ELR (cell line): ENCODE measurements around the gene EVC2.
A peak's percentile ranks its signal among the peaks of the same experiment; 100 is the strongest.

Source experiments
- DNase-seq: peaks from one replicate; pipeline ENCODE4 v3.0.0-alpha.2; 2015; ENCODE audit warnings: low read depth

Gene EVC2

DNA sequence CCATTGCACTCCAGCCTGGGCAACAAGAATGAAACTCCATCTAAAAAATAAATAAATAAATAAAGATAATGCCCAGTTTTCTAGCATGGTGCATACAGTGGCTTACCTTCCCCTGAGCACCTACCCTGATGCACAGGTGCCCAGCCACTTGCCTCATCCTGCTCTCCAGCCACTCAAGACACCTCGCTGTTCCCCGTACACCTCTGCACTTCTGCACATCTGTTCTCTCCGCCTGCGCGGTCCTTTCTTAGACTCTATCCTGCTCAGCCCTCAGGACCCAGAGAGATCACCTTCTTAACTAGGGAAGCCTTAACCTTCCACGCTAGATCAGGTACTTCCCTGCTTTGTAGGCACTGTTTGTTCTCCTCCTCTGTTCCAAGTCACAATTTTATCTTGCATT is 5.5 kb upstream of the EVC2 start:
- no peak for DNase-seq

DNA sequence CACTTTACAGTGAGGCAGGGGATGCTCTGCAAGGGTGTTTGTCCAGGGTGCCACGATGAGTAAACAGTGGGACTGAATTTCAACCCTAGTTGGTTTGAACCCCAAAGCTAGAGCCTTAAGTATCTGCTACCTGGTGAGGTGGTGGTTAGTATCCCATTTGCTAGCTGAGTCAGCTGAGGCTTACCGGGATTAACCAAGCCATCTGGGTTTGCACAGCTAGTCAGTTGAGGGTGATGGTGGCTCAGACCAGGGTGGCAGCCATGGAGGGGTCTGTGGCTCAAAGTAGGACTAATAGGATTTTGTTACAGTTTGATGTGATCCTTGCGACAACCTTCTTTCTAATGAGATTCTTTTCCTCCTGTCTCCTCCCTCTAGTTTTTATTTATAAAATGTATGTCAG is 4.6 kb upstream of the EVC2 start:
- no peak for DNase-seq

DNA sequence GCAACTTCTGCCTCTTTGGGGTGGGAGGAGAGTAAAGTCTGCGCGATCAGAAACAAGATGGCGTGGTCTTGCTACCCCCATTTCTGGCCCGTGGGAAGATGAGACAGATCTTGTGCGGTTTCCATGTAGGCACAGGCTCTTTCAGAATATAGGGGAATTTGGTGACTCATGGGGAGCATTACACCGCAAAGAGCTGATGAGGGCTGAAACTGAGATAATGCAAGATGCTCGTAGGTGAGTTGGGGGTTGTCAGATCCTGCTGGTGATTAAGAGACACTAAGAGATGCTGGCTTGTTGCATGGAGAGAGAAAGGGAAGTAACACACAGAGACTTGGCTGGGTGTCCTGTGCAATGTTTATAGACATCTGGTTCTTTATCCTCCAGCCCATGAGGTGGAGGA is 4.2 kb upstream of the EVC2 start:
- peak; percentile 96 for DNase-seq

DNA sequence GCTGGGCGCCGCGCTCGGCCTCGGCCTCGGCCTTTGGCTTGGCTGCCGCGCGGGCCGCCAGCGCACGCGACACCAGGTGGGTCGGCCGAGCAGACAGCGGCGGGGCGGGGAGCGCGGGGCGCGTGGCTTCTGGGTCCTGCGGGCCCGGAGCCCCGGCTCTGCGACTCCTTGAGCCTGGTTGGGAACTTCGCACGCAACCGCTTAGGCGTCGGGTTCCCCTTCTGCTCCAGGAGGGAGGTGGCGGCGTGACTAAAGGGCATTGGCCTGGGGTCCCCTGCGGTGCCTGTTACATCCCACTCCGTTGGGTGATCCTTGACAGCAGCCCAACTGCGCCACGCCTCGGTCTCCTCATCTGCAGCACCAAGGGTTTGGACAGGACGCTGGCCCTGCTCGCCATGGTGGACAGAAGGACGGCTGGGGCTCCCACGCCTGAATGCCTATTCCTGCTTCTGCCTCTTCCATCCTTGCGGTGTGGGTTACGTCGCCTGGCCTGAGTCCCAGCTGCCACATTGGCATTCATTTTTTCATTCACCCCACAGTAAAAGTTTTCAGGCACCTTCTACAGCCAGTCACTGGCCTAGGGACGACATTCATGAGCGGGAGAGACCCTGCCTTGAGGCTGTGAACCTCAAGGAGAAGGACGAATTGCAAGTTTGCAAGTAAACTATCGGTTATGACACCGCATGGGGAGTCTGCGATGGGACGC is 3.3 kb upstream of the EVC2 start:
- DNase-seq = peak; percentile 69

DNA sequence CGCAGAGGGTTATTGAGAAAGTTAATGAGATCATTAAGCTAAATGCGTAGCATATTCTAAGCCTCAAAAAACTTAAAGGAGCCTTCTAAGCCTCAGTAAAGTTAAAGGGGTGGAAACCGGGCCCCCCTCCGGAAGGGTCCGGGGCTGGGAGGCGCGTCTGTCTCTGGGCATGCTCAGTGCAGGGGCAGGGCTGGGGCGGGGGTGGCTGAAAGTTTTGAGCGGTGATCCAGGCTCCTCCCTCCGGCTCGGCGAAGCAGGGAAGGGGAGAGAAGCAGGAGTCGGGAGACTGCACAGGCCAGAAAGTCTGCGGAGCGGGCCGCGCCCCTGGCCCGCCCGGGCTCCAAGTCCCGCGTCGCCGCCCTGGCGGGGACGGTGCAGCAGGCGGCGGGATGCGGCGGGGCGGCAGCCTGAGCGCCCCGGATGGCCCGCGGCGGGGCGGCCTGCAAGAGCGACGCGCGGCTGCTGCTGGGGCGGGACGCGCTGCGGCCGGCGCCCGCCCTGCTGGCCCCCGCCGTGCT is 2.7 kb upstream of the EVC2 start, which contains the start of gene EVC:
Gene EVC (plus strand): TSS at position 241 of the 518 bp plus-strand sequence. CDS start 180 bp downstream, at position 421.
- peak; percentile 84 for DNase-seq

DNA sequence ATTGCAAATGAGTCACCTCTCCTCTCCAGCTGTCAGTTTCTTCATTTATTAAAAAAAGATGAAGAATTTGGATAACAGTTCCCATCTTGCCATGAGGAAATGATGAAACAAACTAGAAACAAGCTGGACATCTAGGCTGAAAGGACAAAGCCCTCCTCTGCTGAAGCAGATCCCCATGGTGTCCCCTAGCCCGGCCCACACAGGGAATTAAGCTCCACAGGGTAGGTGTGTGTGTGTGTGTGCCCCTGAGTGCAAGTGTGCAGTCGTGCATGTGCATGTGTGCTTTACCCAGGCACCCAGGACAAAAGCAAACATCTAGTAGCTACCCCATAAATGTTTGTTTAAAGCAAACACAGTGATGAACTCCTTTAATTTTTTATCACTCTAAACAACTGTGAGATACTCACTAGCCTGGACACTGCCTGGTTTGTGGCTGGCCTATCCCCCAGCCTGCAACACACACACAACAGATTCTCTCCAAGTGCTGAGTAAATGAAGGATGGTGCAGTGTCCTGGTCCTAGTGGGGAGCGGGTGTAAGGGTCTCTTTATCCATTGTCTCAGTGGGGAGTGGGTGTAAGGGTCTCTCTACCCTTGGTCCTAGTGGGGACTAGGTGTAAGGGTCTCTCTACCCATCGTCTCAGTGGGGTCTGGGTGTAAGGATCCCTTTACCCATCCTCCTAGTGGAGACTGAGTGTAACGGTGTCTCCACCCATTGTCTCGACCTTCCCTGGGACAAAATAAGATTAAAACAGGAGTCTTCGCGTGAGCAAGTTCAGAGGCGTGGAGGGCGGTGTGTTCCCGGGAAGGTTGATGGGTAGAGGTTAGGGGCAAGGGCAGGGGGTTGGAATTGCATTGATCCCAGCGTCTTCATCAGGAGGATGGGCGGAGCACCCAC is 2.0 kb upstream of the EVC2 start:
- DNase-seq = peak; percentile 69

DNA sequence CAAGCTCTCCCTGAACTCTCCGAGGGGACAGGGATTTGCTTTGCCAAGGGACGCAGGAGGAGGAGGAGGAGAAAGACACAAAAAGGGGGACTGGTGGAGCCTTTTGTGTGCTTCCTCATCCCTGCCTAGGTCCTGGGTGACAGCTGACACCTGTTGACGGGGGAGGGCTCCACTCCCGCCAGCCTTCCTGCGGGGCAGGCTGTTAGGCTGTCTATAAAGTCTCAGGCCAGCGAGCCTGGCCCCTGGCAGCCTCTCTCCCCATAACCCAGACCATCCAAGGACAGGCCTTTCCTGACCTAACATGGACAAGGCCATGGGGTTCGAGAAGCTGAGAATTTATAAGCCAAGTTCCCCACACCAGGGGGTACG is 832 bp upstream of the EVC2 start:
- no peak for DNase-seq

DNA sequence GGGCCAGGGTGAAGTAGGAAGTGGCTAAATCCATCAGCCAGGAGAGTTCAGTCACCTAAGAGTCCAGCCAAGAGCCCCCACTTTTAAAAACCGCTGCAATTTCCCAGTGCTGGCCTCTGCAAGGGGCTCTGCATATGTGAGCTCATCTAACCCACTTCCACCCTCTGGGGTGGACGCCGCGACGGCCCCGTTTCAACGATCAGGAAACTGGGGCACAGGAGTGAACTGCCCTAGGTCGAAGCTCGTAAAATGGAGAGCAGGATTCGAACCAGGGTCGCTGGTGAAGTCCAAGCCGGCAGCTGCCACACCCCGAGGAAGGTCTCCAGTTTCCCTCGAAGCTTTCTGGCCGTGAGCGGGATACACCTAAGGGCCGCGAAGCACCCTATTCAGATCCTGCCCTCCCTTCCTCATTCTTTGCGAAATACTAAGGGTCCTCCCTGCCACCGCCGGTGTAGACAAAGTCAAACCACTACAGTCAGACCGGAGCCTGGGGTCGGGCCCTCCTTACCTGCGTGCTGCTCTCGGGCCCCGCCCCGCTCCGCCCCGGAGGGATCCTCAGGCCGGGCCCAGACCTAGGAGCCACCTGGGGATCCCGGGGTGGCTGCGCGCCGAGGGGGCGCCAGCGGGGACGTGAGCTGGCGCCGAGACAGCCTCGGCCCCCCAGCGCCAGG is 446 bp downstream of the EVC2 start:
- DNase-seq = peak; percentile 31

DNA sequence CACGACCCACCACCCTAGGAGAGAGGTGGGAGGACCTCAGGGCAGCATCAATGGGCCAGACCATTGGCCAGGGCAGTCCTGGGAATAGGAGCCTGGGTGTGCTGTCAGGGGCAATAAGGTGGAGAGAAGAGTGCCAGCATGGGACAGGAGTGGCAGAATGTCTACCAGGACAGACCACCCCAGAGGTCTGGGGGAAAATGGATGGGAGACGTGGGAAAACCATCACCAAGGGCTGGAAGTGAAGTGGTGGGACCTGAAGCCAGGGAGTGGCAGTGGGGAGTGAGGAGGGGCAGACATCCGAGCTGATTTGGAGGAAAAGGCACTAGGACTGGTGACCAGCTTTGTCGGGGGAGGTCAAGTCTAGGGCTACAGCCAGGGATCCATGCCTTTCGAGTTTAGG is 993 bp downstream of the EVC2 start:
- no peak for DNase-seq

DNA sequence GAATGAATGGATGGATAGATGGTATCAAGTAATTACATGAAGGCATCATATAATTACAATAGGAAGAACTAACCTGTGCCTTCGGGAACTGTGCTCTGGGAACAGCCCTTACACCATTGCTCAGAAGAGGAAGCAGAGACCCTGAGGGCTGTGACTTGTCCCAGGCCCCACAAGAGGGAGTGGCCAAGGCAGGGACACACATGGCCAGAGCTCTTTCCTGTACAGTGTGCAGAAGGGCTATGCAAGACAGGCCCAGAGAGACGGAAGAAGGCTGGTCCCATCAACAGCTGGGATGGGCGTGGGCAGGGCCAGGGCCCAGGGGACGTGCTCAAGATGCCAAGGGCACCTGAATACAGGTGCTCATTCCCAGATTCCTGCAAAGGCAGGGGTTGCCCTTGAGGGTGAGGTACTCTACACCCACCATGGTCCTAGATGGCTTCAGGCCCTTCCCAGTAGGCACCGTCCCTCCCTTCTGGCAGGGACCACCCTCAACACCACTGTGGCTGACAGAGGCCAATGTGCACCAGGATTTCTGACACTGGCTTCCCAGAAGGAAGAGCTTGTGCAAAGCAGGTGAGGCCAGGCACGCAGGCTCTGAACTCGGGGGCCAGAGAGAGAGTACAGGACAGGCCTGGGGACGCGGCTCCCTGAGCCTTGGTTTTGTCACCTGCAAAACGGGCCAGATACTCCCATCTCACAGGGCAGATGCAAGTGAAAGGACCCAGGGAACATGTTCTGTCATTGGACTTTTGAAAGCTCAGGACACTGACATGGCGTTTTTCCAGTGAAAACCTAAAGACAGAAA is 1.7 kb downstream of the EVC2 start:
- DNase-seq = no peak

DNA sequence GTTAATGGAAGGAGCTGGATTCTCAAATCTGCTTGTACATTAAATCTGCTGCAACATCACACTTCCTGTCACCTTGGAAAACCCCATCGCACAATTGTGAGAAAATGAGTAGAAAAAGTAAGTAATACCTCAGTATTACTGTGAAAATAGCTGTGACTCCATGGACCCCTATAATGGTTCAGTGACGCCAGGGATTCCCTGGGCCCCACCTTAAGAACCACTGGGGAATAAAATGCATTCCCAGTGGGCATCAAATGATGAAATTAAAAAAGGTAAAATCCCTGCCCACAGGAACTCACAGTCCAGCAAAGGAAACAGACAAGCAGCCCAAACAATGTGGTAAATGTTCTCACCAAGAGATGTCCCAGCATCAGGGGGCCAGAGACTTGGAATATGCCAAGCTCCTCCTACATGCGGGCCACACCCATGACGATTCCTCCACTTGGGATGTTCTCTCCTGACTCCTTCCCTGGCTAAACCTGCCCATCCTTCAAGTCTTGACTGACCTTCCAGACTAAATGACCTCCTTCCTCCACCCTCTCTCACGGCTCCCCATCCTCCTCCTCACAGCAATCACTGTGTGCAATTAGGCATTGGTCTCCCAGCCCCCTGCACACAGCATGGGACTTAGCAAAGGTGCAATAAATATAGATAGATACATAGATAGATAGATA is 2.6 kb downstream of the EVC2 start:
- no peak for DNase-seq

DNA sequence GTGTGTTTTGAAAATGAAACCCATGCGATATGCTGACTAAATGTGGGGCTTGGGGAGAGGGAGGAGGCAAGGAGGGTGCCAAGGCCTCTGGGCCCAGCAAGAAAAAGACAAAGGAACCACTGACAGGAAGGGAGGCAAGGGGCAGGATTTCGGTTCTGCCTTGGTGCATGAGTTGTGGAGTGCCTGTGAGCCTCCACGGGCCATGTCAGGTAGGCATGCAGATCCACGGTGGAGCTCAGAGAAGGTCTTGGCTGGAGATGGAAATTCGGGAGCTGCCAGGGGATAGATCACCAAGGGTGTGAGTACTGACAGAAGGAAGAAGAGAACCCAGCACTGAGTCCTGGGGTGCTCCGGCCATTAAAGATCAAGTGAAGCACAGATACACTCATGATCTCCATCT is 4.1 kb downstream of the EVC2 start:
- DNase-seq = no peak

DNA sequence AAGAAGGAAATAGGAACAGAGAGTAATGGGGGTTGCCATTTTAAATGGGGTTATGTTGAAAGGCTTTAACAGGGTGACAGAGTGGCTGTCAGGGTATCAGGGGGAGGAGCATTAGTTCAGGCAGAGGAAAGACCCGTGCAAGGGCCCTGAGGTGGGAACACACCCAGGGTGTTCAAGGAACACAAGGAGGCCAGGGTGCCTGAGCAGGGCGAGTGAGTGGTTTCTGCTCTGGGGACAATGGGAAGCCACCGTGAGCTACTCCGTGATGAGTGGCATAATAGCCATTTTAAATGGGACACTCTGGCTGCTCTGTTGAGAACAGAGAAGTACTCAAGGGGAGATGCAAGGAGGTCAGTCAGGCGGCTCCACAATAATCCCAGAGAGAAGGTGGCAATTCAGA is 4.5 kb downstream of the EVC2 start:
- no peak for DNase-seq

DNA sequence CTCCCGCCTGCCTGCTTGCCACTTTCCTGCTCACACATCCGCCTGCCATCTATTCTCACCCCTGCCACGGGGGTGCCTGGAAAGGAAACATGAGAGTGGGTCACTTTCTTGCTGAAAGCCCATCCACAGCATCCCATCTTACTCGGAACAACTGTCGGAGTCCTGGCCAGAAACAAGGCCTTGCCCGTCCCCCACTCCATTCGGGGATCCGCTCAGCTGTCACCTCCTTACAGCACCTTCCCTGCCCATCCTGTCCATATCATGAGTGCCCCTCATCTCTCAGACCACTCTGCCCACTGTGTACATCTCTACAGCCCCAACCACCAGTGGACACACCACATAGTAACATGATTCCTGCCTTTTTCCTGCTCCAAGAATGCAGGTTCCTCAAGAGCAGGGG is 6.4 kb downstream of the EVC2 start:
- no peak for DNase-seq

DNA sequence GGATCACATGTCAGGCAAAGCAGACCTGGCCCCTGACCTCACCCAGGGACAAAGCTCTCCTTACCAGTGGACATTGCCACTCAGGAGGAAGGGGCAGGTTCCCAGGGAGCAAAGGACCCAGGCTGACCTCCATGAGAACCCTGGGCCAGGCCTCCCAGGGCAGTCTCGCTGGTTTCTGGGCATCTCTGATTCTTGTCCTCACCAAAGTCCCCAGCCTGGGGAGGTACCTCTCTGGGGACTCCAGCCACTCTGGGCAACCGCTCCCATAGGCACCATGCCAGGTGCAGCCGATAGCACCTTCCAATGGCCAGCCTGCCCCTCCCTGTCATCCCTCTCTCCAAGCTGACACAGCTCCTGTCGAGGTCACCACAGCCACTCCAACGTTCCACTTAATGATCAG is 7.9 kb downstream of the EVC2 start:
- DNase-seq = no peak

DNA sequence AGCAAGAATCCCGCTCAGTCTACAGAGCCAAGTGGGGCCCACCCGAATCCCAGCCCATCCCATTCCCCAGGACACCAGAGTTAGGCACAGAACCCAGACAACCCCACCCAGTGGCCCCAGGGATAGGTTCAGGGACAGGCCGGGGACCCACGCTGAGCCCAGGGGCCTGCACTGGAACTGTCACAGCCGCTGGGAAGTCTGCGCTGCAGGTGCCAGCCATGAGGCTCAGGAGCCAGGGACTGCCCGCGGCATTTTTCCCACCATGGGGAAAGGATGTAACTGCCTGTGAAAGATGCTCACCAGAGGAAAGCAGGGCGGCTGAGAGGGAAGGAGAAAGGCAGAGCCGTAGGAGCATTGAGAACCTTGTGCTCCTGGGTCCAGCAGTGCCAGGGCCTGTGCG is 12.0 kb downstream of the EVC2 start:
- DNase-seq = no peak

DNA sequence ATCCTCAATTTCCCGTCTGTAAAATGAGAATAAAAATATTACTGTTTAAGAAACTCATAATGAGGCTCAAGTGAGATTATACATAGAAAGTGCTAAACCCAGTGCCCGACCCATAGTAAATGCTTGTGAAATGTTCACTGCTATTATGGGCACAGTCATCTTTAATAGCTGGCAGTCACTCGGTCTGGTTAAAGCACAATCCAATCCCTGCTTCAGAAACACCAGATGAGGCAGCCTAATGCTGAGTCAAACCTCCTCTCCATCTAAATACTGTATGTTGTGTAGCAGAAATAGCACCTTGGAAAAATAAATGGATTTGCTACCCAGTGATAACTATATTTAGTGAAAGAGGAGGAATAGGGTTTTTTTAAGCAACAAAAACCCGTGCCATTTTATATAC is 14.5 kb downstream of the EVC2 start:
- no peak for DNase-seq

DNA sequence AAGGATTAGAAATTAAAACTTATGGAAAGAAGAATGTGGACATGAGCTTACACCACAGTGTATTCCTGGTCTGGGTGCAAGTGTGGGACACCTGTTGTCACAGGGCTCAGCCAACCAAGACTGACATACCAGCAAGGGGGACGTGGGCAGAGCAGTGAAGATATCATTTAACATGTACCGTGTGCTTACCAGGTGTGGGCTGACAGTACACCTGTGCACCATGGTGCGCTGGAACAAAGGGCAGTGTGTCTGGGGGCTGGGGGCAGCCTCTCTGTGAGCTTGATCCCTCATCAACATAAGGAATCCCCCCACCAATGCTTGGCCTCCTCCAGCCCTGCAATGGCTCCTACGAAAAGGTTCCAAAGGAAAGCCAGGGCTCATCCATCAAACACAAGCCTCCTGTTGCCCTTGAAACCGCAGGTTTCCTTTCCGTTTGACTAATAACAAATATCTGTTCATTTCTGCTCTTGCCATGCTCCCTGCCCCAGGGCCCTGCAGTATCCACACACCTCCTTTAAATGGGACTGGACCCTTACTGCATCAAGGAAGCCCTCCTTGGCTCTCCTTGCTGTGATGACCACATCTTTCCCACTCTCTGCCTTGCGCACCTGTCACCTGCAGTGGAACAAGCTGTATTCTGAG is 16.7 kb downstream of the EVC2 start:
- DNase-seq = no peak

DNA sequence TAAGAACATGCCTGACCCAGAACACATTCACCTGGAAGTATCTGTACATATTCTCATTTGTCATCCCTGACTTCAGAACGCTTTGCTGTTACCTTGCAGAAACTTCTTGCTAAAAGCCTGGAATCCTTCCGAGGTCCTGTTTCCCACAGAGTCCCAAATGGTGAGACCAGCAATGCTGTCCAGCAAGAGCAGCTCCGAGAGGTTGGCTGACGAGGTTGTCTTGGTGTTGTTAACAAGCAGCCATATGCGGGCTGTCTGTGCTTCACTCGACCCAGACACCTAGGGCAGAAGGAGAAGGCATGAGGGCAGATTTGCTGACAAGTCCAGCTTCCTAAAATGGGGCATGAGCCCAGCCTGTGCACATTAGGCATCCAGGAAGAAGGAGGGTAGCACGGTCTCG is 19.3 kb downstream of the EVC2 start:
- DNase-seq = no peak

DNA sequence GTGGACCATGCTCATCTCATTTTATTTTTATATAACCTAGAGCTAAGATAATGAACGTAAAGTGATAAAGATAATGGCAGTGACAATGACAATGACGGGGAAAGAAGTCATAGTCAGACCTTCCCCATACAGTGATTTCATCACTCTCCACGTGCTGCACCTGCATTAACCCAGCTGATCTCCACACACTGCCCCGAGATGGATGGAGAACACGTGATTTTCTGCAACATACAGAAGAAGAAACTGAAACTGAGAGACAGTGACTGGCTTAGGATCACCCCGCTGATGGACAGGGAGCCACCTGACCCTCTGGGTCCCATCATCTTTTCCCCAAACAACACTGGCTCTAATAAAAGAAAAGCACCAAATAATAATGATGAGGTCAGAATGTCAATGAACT is 22.0 kb downstream of the EVC2 start:
- no peak for DNase-seq

DNA sequence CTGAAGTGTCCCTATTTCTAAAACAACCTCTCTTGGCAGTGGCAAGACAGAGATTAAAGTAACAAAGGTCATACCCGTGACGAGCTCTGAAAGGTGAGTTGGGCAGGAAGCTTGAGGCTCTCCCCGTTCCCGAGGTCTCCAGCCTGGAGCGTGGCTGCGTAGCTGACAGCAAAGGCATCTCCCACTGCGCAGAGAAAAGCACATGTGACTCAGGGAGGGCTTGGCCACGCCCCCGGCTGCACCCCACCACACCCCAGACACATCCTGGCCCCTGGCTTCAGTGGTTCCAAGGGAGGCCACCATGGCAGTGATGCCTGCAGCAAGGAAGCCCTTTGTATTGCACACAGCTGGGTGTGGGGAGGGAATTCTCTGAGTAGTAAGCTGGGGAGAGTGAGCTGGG is 23.1 kb downstream of the EVC2 start:
- DNase-seq = no peak
